A549 (cell line): Measurements from ENCODE around the gene RUNX2. TPM values are rescaled to one million over a fixed set of nuclear protein-coding genes. Genes with fewer than 3 reads are reported as not detected.

Experiments used
- ATAC-seq, 2 experiments: fragments of 200-7000 bp in 1 of 2; fragments of >200 bp in 1 of 2; cut with Nextera tagmentation in 1 of 2; cut with Tn5 transposase in 1 of 2; 3 replicates each; pipeline versions ENCODE4 v1.8.0 to v1.9.1; 2018 to 2020; ENCODE audit warnings: mild to moderate bottlenecking in 1 of 2, moderate library complexity in 1 of 2
- CTCF ChIA-PET: fragments of 300-600 bp; sonication (Branson Sonifier 250); formaldehyde crosslinking; extraction: SDS; loops from one replicate; lab custom pipeline; 2021; ENCODE audit warnings: antibody characterized with exemption, inconsistent platforms; lab: Yijun Ruan, JAX
- POLR2A ChIA-PET: fragments of 350-600 bp; formaldehyde crosslinking; extraction: SDS; loops from one replicate; lab custom pipeline; 2021; ENCODE audit warnings: antibody characterized with exemption, inconsistent platforms; lab: Yijun Ruan, JAX
- DNase-seq, 2 experiments: peaks; one replicate each; pipeline versions ENCODE4 v3.0.0 to v3.0.0-alpha.2; 2011 to 2016; ENCODE audit warnings: low read depth in 1 of 2, low spot score in 1 of 2
- FAIRE-seq: peaks from 2 replicates; lab custom pipeline; 2011; peaks lifted over from hg19 to GRCh38; lab: Jason Lieb, UNC
- H3K27ac ChIP-seq, 2 experiments: fragments of >200 bp; sonication (Bioruptor Twin); formaldehyde crosslinking; 3 replicates each; pipeline ENCODE4 v1.5.1; 2016 to 2017
- H3K4me1 ChIP-seq: fragments of >200 bp; sonication (Bioruptor Twin); formaldehyde crosslinking; 3 replicates; pipeline ENCODE4 v1.6.1; 2016
- H3K4me2 ChIP-seq: fragments of >200 bp; sonication (Bioruptor Twin); formaldehyde crosslinking; 3 replicates; pipeline ENCODE4 v1.6.1; 2016
- H3K4me3 ChIP-seq: fragments of >200 bp; sonication (Bioruptor Twin); formaldehyde crosslinking; 3 replicates; pipeline ENCODE4 v1.5.1; 2016
- H3K9me3 ChIP-seq: fragments of >200 bp; sonication (Bioruptor Twin); formaldehyde crosslinking; 3 replicates; pipeline ENCODE4 v1.6.1; 2016
- CHD2 ChIP-seq: fragments of 150-350 bp; IDR thresholded peaks from 2 replicates; pipeline ENCODE4 v1.6.1; 2014; ENCODE audit warnings: low read length; ENCODE audit not compliant: partially characterized antibody
- ESRRA ChIP-seq: fragments of 150-350 bp; IDR thresholded peaks from 2 replicates; pipeline ENCODE4 v1.6.1; 2014; ENCODE audit warnings: mild to moderate bottlenecking, low read length, borderline replicate concordance
- FOSB ChIP-seq: fragments of 250-450 bp; sonication (Bioruptor Pico); IDR thresholded peaks from 2 replicates; pipeline ENCODE4 v1.5.0; 2020; ENCODE audit warnings: mild to moderate bottlenecking, moderate library complexity
- FOXS1 ChIP-seq: fragments of 250-450 bp; sonication (Bioruptor Pico); IDR thresholded peaks from 2 replicates; pipeline ENCODE4 v1.5.0; 2020; ENCODE audit warnings: mild to moderate bottlenecking, moderate library complexity
- GATA3 ChIP-seq: IDR thresholded peaks from 2 replicates; pipeline ENCODE4 v1.6.1; 2012; ENCODE audit warnings: borderline replicate concordance
- HOXA7 ChIP-seq: fragments of 250-450 bp; sonication (Bioruptor Pico); IDR thresholded peaks from 2 replicates; pipeline ENCODE4 v1.5.0; 2020; ENCODE audit warnings: mild to moderate bottlenecking, moderate library complexity
- HOXB13 ChIP-seq: fragments of 250-450 bp; sonication (Bioruptor Pico); IDR thresholded peaks from 2 replicates; pipeline ENCODE4 v1.5.0; 2020; ENCODE audit warnings: low read depth, mild to moderate bottlenecking, moderate library complexity
- HOXB5 ChIP-seq: fragments of 250-450 bp; sonication (Bioruptor Pico); IDR thresholded peaks from 2 replicates; pipeline ENCODE4 v1.5.0; 2020; ENCODE audit warnings: mild to moderate bottlenecking, moderate library complexity
- KDM1A ChIP-seq: fragments of 200-600 bp; sonication (generic); IDR thresholded peaks from 2 replicates; pipeline ENCODE4 v1.6.1; 2016; ENCODE audit warnings: low read depth, mild to moderate bottlenecking
- MAFK ChIP-seq: fragments of 450-650 bp; IDR thresholded peaks from 2 replicates; pipeline ENCODE4 v1.6.1; 2014; ENCODE audit not compliant: partially characterized antibody
- MAZ ChIP-seq: fragments of 150-350 bp; IDR thresholded peaks from 2 replicates; pipeline ENCODE4 v1.6.1; 2014; ENCODE audit warnings: antibody characterized with exemption, low read depth, low read length, borderline replicate concordance
- MYC ChIP-seq: IDR thresholded peaks from 2 replicates; pipeline ENCODE4 v1.6.1; 2012; ENCODE audit warnings: mild to moderate bottlenecking, inconsistent platforms, low read length, improper control_type of control experiment, borderline replicate concordance
- NR3C1 ChIP-seq: fragments of >200 bp; sonication (Bioruptor Twin); formaldehyde crosslinking; IDR thresholded peaks from 3 replicates; pipeline ENCODE4 v1.6.1; 2017
- PHF8 ChIP-seq: fragments of 200-600 bp; sonication (generic); IDR thresholded peaks from 2 replicates; pipeline ENCODE4 v1.6.1; 2016; ENCODE audit warnings: low read depth, mild to moderate bottlenecking, antibody characterized with exemption, moderate library complexity, borderline replicate concordance
- POLR2A ChIP-seq: IDR thresholded peaks from 2 replicates; pipeline ENCODE4 v1.6.1; 2012; ENCODE audit warnings: mild to moderate bottlenecking, low read length
- POLR2AphosphoS2 ChIP-seq: conservative IDR thresholded peaks from 2 replicates; pipeline ENCODE4 v1.6.1; 2012; ENCODE audit warnings: low read length, improper control_type of control experiment, inconsistent platforms
- RAD21 ChIP-seq, 2 experiments: fragments of >200 bp in 1 of 2; sonication (Bioruptor Twin) in 1 of 2; formaldehyde crosslinking in 1 of 2; IDR thresholded peaks in 1 of 2; conservative IDR thresholded peaks in 1 of 2; 2 replicates in 1 of 2; 3 replicates in 1 of 2; pipeline ENCODE4 v1.6.1; 2012 to 2018; ENCODE audit warnings: inconsistent platforms in 1 of 2
- RCOR1 ChIP-seq: fragments of 150-350 bp; IDR thresholded peaks from 2 replicates; pipeline ENCODE4 v1.6.1; 2014; ENCODE audit warnings: antibody characterized with exemption, low read length, low read depth
- RFX5 ChIP-seq: fragments of 450-650 bp; IDR thresholded peaks from 2 replicates; pipeline ENCODE4 v1.7.1; 2014; ENCODE audit warnings: antibody characterized with exemption, mild to moderate bottlenecking, moderate library complexity
- SREBF2 ChIP-seq: fragments of 450-650 bp; IDR thresholded peaks from 2 replicates; pipeline ENCODE4 v1.6.1; 2014; ENCODE audit warnings: mild to moderate bottlenecking, moderate library complexity
- TFCP2L1 ChIP-seq: fragments of 250-450 bp; sonication (Bioruptor Pico); IDR thresholded peaks from 2 replicates; pipeline ENCODE4 v1.5.0; 2021; ENCODE audit warnings: mild to moderate bottlenecking
- TP53 ChIP-seq: fragments of 250-450 bp; sonication (Bioruptor Pico); IDR thresholded peaks from 2 replicates; pipeline ENCODE4 v1.5.0; 2021; ENCODE audit warnings: mild to moderate bottlenecking, moderate library complexity
- ZC3H11A ChIP-seq: fragments of 450-650 bp; IDR thresholded peaks from 2 replicates; pipeline ENCODE4 v1.6.1; 2014; ENCODE audit warnings: antibody characterized with exemption, mild to moderate bottlenecking
- ZNF302 ChIP-seq: fragments of 250-450 bp; sonication (Bioruptor Pico); IDR thresholded peaks from 2 replicates; pipeline ENCODE4 v1.9.0; 2021; ENCODE audit warnings: inconsistent platforms, mild to moderate bottlenecking, moderate library complexity
- WGBS: methylation state at CpG from one replicate; pipeline ENCODE4 v1.1.6; 2017; ENCODE audit errors: missing lambda C conversion rate; 5-methylcytosine and 5-hydroxymethylcytosine counted together
- polyA plus RNA-seq, 4 experiments: library from polyadenylated mRNA; depleted of rRNA in 3 of 4; stranded (reverse); fragments of >200 nt; fragmentation: RNase III in 1 of 4; extraction: RNeasy Plus Mini Kit Qiagen cat#74134 plus additional on column Dnase treatment in 1 of 4; gene quantifications; 2 replicates in 3 of 4; 3 replicates in 1 of 4; pipeline ENCODE4 v1.2.3, GENCODE V29; 2011 to 2017
- TF ChIP-seq, protein P1 (sequence below): IDR thresholded peaks from 2 replicates; pipeline ENCODE4 v1.6.1; 2012
- TF ChIP-seq, protein P2 (sequence below): fragments of 450-650 bp; IDR thresholded peaks from 2 replicates; pipeline ENCODE4 v1.6.1; 2014; ENCODE audit warnings: antibody characterized with exemption
- TF ChIP-seq, protein P3 (sequence below): fragments of 250-450 bp; sonication (Bioruptor Pico); IDR thresholded peaks from 2 replicates; pipeline ENCODE4 v1.5.0; 2021; ENCODE audit warnings: mild to moderate bottlenecking, moderate library complexity, borderline replicate concordance
- TF ChIP-seq, protein P4 (sequence below): IDR thresholded peaks from 2 replicates; pipeline ENCODE4 v1.6.1; 2012; ENCODE audit warnings: low read depth, borderline replicate concordance
- TF ChIP-seq, protein P5 (sequence below): IDR thresholded peaks from 2 replicates; pipeline ENCODE4 v1.6.1; 2012
- TF ChIP-seq, protein P6 (sequence below): fragments of >200 bp; sonication (Bioruptor Twin); formaldehyde crosslinking; IDR thresholded peaks from 3 replicates; pipeline ENCODE4 v1.6.1; 2016

The RUNX2 gene
- polyA plus RNA-seq, 2 of the 4 experiments (the other 2 are of a cell fraction) = 0.13 to 0.83 TPM

DNA sequence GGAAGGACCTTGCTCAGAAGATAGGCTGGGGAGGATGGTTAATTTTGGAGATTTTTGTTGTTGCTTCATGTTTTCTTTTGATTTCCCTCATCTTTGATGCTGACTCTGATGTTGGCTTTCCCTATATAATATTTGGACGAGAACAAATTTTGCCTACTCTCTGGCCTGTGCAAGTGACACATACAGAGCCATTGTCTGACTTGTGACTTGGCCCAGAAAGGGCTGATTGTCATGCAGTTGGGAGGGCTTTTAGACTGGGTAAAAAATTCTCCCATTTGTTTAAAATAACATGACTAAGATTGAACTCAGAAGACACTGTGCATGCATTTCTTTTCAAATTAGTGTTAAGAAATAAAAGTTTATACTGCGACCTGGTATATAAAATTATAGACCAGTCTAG is 148.2 kb downstream of the RUNX2 start:
- 70% methylated on average over 2 of the region's 2 CpGs for WGBS
- POLR2A ChIA-PET = no interaction called here
- Histone ChIP-seq H3K4me2 (no peak overlapping the region), H3K4me1 (no peaks in the 10 kb centered on the region), H3K27ac (no peak overlapping the region), H3K9me3 (no peaks in the 10 kb centered on the region), H3K4me3 (no peak overlapping the region)
- no peak for TF ChIP-seq NR3C1
- CTCF ChIA-PET = no interaction called here
- FAIRE-seq (no peak), DNase-seq (no peak), ATAC-seq (no peak)

DNA sequence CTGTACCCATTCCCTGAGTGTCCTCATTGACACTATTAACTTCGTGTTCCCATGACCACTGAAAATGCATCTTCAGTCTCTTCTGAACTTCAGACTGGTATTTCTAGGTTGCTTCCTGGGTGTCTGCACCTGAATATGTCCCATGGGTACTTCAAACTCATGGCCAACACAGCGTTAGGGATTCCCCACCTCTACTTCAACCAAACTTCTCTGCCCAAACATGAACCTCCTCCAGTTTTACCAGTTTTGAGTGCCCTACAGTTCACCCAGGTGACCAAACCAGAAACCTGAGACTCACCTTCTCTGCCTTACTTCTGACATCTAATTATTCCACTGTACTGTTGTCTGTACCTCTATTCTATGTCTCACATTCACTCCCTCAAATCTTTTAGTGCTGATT is 149.1 kb downstream of the RUNX2 start:
- WGBS = 36% methylated on average over 2 of the region's 2 CpGs
- H3K4me2 ChIP-seq = no peak overlapping the region
- CTCF ChIA-PET = no interaction called here
- no peak overlapping the region for H3K27ac ChIP-seq
- H3K4me1 ChIP-seq = no peaks in the 10 kb centered on the region
- H3K4me3 ChIP-seq = no peak overlapping the region
- no peaks in the 10 kb centered on the region for H3K9me3 ChIP-seq
- TF ChIP-seq RAD21 (conservative IDR thresholded peaks at IDR 0.05 in 1 of 2, IDR thresholded peaks at IDR 0.05 in 1 of 2) (no peak), ESRRA (no peak), HOXB5 (CRISPR knock-in tag) (no peak), KDM1A (no peak), NR3C1 (no peak), SREBF2 (no peak), POLR2AphosphoS2 (no peak), MAFK (no peak), ZC3H11A (no peak), PHF8 (no peak), CHD2 (no peak), TFCP2L1 (CRISPR knock-in tag) (no peak), RCOR1 (no peak), TP53 (CRISPR knock-in tag) (no peak), MAZ (no peak), FOSB (CRISPR knock-in tag) (no peak), HOXB13 (no peak)
- TF ChIP-seq, protein P1, sequence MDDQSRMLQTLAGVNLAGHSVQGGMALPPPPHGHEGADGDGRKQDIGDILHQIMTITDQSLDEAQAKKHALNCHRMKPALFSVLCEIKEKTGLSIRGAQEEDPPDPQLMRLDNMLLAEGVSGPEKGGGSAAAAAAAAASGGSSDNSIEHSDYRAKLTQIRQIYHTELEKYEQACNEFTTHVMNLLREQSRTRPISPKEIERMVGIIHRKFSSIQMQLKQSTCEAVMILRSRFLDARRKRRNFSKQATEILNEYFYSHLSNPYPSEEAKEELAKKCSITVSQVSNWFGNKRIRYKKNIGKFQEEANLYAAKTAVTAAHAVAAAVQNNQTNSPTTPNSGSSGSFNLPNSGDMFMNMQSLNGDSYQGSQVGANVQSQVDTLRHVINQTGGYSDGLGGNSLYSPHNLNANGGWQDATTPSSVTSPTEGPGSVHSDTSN = no peak
- TF ChIP-seq, protein P2, sequence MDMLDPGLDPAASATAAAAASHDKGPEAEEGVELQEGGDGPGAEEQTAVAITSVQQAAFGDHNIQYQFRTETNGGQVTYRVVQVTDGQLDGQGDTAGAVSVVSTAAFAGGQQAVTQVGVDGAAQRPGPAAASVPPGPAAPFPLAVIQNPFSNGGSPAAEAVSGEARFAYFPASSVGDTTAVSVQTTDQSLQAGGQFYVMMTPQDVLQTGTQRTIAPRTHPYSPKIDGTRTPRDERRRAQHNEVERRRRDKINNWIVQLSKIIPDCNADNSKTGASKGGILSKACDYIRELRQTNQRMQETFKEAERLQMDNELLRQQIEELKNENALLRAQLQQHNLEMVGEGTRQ = no peak
- TF ChIP-seq, protein P3, sequence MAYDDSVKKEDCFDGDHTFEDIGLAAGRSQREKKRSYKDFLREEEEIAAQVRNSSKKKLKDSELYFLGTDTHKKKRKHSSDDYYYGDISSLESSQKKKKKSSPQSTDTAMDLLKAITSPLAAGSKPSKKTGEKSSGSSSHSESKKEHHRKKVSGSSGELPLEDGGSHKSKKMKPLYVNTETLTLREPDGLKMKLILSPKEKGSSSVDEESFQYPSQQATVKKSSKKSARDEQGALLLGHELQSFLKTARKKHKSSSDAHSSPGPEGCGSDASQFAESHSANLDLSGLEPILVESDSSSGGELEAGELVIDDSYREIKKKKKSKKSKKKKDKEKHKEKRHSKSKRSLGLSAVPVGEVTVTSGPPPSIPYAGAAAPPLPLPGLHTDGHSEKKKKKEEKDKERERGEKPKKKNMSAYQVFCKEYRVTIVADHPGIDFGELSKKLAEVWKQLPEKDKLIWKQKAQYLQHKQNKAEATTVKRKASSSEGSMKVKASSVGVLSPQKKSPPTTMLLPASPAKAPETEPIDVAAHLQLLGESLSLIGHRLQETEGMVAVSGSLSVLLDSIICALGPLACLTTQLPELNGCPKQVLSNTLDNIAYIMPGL = no peak
- TF ChIP-seq, all 56 proteins: peak for 0
- POLR2A ChIA-PET = no interaction called here
- no peak for ATAC-seq
- no peak for FAIRE-seq
- DNase-seq = no peak

DNA sequence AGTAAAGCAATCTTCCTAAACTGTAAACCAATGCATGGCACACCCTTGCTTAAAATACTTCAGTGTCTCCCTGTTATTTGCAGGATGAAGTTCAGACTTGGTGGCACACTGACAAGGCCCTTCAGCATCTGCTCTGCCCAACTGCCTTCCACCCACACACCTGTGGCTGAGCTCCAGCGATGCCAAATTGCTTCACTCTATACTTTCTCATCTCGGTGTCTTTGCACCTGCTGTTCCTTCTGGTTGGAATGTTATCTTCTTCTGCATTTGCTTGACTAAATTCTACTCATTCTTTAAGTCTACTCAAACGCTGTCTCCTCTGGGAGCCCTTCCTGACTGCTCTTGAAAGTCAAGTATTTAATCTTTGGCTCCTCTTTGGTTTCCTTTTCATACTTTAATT is 149.7 kb downstream of the RUNX2 start:
- Histone ChIP-seq H3K4me1 (no peaks in the 10 kb centered on the region), H3K27ac (no peak overlapping the region), H3K9me3 (no peaks in the 10 kb centered on the region), H3K4me3 (no peak overlapping the region), H3K4me2 (no peak overlapping the region)
- FAIRE-seq (no peak), DNase-seq (no peak), ATAC-seq (no peak)
- 55% methylated on average over 3 of the region's 3 CpGs for WGBS
- ChIA-PET CTCF (no interaction called here), POLR2A (no interaction called here)
- TF ChIP-seq RFX5 = no peak
- no peak for TF ChIP-seq FOXS1
- no peak for TF ChIP-seq HOXB5 (CRISPR knock-in tag)
- TF ChIP-seq POLR2A = no peak
- TF ChIP-seq, protein P4, sequence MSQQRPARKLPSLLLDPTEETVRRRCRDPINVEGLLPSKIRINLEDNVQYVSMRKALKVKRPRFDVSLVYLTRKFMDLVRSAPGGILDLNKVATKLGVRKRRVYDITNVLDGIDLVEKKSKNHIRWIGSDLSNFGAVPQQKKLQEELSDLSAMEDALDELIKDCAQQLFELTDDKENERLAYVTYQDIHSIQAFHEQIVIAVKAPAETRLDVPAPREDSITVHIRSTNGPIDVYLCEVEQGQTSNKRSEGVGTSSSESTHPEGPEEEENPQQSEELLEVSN = no peak
- no peak for TF ChIP-seq ZNF302
- no peak for TF ChIP-seq HOXA7 (CRISPR knock-in tag)
- TF ChIP-seq, protein P1 = no peak
- no peak for TF ChIP-seq GATA3
- TF ChIP-seq ESRRA = no peak
- TF ChIP-seq MYC = no peak
- TF ChIP-seq, protein P5, sequence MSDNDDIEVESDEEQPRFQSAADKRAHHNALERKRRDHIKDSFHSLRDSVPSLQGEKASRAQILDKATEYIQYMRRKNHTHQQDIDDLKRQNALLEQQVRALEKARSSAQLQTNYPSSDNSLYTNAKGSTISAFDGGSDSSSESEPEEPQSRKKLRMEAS = no peak
- no peak for TF ChIP-seq SREBF2
- TF ChIP-seq RAD21 (conservative IDR thresholded peaks at IDR 0.05 in 1 of 2, IDR thresholded peaks at IDR 0.05 in 1 of 2) = no peak
- TF ChIP-seq, protein P6, sequence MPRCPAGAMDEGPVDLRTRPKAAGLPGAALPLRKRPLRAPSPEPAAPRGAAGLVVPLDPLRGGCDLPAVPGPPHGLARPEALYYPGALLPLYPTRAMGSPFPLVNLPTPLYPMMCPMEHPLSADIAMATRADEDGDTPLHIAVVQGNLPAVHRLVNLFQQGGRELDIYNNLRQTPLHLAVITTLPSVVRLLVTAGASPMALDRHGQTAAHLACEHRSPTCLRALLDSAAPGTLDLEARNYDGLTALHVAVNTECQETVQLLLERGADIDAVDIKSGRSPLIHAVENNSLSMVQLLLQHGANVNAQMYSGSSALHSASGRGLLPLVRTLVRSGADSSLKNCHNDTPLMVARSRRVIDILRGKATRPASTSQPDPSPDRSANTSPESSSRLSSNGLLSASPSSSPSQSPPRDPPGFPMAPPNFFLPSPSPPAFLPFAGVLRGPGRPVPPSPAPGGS = no peak
